Measurements from ENCODE around the gene ANXA2R. TPM values are rescaled to one million over a fixed set of nuclear protein-coding genes. Genes with fewer than 3 reads are reported as not detected.
A peak's percentile ranks its signal among the peaks of the same experiment; 100 is the strongest.
"Not testable (repeated sequence)": the region's sequence is repeated elsewhere in the genome, so short reads cannot be mapped to it uniquely, and the experiment has no call there.

Gene ANXA2R, protein sequence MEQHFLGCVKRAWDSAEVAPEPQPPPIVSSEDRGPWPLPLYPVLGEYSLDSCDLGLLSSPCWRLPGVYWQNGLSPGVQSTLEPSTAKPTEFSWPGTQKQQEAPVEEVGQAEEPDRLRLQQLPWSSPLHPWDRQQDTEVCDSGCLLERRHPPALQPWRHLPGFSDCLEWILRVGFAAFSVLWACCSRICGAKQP
- total RNA-seq (10 to 100 TPM; 33.0 to 44.0 TPM), total RNA-seq (45.8 to 47.4 reads per million in 2 donors)

DNA sequence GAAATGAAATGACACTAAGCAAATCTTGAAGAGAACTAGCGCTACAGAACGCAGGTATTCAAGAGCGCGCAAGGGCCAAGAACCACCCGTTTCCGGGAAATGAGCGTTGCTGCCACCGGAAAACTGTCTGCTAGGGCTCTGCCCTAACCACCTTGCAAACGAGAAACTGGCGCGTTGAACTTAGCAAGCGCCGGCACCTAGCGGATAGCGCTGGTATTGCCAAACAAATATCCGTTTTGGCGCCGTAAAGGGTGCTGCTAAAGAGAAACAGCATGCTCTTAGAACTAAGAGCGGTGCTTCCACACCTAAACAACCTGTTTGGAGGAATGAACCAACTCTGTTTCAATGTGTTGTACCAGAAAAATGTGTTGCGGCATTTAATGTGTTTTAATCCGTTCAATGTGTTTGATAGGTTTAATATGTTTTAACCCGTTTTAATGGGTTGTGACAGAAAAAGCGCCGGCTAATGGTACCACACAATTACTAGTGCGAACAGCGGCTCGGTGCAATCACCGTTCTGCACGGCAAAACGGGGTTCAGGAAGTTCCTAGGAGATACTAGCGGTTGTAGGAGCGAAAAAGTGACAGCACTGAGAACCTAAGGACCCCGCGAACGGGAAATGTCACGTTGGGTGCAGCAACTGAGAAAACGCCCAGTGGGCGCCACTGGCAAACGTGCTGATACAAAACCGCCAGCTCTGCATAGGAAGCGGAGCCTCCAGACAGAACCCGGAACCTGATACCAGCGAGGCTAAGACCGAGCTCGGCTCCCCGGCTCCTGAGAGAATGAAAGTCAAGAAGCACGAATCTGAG lies at the start of gene ANXA2R:
TSS of gene ANXA2R (minus strand) at position 33 of the 812 bp plus-strand sequence. CDS start 273 bp downstream, outside the sequence.
- H3K36me3 Mint-ChIP-seq (ENCODE audit: low read depth) = no peaks in the 10 kb centered on the region
- no peaks in the 10 kb centered on the region for H3K27me3 Mint-ChIP-seq
- H3K4me3 Mint-ChIP-seq = peak within 1 kb of the TSS; percentile 99
- ATAC-seq (peak; percentile 61), DNase-seq (peak; percentile 73 to 90 (median 87))
- peaks cover 35% of the 10 kb centered on the region for H3K4me1 Mint-ChIP-seq
- H3K9me3 ChIP-seq (ENCODE audit: control insufficient read depth, low read length, poor library complexity, severe bottlenecking) = no peaks in the 10 kb centered on the region
- H3K27ac Mint-ChIP-seq = peak within 1 kb of the TSS; percentile 99

DNA sequence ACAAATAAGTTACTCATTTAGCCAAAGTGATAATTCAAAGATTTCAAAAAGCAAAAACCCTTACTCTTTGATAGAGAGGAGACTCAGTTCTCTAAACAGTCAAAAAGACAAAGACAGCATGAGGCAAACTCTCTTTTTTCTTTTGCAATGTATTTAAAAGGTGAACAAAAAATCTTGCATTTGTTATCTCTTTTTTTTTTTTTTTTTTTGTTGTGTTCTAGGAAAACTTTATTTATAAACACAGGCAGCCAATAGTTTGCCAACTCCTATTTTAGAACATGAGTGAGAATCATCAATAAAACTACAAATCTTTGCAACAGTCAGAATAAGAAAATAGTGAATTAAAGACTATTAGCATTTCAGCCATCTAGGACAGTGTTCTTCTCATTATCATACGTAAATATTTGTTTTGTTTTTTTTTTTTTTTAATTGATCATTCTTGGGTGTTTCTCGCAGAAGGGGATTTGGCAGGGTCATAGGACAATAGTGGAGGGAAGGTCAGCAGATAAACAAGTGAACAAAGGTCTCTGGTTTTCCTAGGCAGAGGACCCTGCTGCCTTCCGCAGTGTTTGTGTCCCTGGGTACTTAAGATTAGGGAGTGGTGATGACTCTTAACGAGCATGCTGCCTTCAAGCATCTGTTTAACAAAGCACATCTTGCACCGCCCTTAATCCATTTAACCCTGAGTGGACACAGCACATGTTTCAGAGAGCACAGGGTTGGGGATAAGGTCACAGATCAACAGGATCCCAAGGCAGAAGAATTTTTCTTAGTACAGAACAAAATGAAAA lies 46.2 kb upstream of the ANXA2R start:
- not testable (repeated sequence) for H3K36me3 Mint-ChIP-seq (ENCODE audit: low read depth); H3K4me3 Mint-ChIP-seq; H3K27ac Mint-ChIP-seq; DNase-seq; H3K9me3 ChIP-seq (ENCODE audit: control insufficient read depth, low read length, poor library complexity, severe bottlenecking); ATAC-seq; H3K4me1 Mint-ChIP-seq; H3K27me3 Mint-ChIP-seq

DNA sequence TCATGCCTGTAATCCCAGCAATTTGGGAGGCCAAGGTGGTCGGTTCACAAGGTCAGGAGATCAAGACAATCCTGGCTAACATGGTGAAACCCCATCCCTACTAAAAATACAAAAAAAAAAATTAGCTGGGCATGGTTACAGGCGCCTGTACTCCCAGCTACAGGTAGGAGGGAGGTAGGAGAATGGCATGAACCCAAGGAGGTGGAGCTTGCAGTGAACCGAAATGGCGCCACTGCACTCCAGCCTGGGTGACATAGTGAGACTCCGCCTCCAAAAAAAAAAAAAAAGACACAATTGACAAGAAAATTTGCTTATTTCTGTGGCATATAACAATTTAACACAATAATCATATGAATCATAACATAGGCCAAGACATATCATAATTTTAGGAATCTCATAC lies 45.3 kb upstream of the ANXA2R start:
- H3K27ac Mint-ChIP-seq = no peak overlapping the region
- no peaks in the 10 kb centered on the region for H3K4me1 Mint-ChIP-seq
- no peak overlapping the region for H3K4me3 Mint-ChIP-seq
- ATAC-seq (no peak), DNase-seq (no peak)
- no peaks in the 10 kb centered on the region for H3K27me3 Mint-ChIP-seq
- H3K36me3 Mint-ChIP-seq (ENCODE audit: low read depth) = peaks cover 6% of the 10 kb centered on the region
- no peaks in the 10 kb centered on the region for H3K9me3 ChIP-seq (ENCODE audit: control insufficient read depth, low read length, poor library complexity, severe bottlenecking)

DNA sequence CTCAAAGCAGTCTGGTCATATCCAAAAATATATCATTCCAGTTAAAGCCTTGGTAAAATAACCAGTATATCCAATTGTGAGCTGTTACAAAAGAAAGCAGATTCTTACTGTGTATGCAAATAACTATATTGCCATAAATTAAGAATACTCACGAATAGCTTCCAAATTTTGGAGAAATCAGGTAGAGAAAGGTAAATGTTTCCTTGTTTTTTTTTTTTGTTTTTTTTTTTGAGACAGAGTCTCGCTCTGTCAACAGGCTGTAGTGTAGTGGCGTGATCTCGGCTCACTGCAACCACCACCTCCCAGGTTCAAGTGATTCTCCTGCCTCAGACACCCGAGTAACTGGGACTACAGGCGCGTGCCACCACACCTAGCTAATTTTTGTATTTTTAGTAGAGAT lies 44.3 kb upstream of the ANXA2R start:
- not testable (repeated sequence) for H3K36me3 Mint-ChIP-seq (ENCODE audit: low read depth); ATAC-seq; H3K4me1 Mint-ChIP-seq

DNA sequence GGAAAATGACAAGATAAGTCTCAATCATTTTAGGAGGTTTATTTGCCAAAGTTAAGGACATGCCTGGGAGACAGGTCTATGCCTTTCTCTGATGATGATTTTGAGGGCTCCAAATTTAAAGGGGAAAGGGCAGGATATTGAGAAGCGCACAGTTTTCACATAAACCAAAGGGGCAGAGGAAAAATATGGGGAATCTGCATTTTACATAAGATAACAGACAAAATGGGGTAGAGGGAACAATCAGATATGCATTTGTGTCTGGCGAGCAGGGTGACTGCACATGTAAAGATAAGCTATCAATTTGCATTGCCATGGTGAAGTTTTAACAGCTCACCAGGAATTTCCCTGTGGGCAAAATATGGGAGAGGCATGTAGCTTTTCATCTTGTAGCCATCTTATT lies 41.2 kb upstream of the ANXA2R start:
- H3K27me3 Mint-ChIP-seq; H3K4me3 Mint-ChIP-seq; ATAC-seq; H3K4me1 Mint-ChIP-seq; DNase-seq; H3K27ac Mint-ChIP-seq; H3K9me3 ChIP-seq (ENCODE audit: control insufficient read depth, low read length, poor library complexity, severe bottlenecking); H3K36me3 Mint-ChIP-seq (ENCODE audit: low read depth): not testable (repeated sequence)

More for the DNA sequence above, 44.3 kb upstream of the ANXA2R start:
- H3K27ac Mint-ChIP-seq; H3K4me3 Mint-ChIP-seq; H3K27me3 Mint-ChIP-seq; DNase-seq; H3K9me3 ChIP-seq (ENCODE audit: control insufficient read depth, low read length, poor library complexity, severe bottlenecking): not testable (repeated sequence)

DNA sequence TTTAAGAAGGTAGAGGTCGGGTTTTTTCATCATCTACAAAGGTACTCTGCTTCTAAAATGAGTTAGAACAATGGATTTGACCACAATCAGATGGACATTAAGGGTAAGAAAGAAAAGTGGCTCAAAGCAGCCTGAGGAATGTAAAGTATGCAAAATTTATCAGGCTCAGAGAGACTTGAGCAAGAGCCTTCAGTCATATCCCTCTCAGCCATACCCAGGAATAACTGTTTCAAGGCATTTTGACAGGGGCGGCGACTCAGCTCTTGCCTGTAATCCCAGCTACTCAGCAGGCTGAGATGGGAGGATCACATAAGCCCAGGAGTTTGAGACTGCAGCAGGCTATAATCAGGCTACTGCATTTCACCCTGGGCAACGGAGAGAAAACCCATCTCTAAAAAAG lies 38.8 kb upstream of the ANXA2R start:
- ATAC-seq (no peak), DNase-seq (no peak)
- no peaks in the 10 kb centered on the region for H3K9me3 ChIP-seq (ENCODE audit: control insufficient read depth, low read length, poor library complexity, severe bottlenecking)
- Mint-ChIP-seq H3K27ac (no peak overlapping the region), H3K36me3 (ENCODE audit: low read depth) (peaks cover 12% of the 10 kb centered on the region), H3K4me1 (peaks cover 24% of the 10 kb centered on the region), H3K4me3 (no peak overlapping the region), H3K27me3 (no peaks in the 10 kb centered on the region)

DNA sequence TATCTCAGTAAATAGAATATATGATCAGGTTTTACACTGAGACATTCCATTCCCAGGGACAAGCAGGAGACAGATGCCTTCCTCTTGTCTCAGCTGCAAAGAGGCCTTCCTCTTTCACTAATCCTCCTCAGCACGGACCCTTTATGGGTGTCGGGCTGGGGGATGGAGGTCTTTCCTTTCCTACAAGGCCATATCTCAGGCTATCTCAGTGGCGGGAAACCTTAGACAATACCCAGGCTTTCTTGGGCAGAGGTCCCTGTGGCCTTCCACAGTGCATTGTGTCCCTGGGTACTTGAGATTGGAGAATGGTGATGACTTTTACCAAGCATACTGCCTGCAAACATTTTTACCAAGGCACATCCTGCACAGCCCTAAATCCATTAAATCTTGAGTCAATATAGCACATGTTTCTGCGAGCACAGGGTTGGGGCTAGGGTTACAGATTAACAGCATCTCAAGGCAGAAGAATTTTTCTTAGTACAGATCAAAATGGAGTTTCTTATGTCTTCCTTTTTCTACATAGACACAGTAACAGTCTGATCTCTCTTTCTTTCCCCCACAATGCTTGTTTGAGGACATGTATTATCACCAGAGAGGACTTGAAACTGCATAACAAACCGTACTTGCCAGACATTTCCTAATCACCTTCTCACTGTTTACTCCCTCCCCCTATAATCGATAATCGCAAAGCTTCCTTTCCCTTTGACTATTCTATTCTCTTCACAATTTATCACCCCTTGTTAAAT lies 37.5 kb upstream of the ANXA2R start:
- H3K27ac Mint-ChIP-seq = peak overlapping the region; percentile 56
- H3K4me1 Mint-ChIP-seq = peaks cover 32% of the 10 kb centered on the region
- not testable (repeated sequence) for H3K4me3 Mint-ChIP-seq; H3K9me3 ChIP-seq (ENCODE audit: control insufficient read depth, low read length, poor library complexity, severe bottlenecking); H3K27me3 Mint-ChIP-seq; DNase-seq; ATAC-seq
- peaks cover 12% of the 10 kb centered on the region for H3K36me3 Mint-ChIP-seq (ENCODE audit: low read depth)

DNA sequence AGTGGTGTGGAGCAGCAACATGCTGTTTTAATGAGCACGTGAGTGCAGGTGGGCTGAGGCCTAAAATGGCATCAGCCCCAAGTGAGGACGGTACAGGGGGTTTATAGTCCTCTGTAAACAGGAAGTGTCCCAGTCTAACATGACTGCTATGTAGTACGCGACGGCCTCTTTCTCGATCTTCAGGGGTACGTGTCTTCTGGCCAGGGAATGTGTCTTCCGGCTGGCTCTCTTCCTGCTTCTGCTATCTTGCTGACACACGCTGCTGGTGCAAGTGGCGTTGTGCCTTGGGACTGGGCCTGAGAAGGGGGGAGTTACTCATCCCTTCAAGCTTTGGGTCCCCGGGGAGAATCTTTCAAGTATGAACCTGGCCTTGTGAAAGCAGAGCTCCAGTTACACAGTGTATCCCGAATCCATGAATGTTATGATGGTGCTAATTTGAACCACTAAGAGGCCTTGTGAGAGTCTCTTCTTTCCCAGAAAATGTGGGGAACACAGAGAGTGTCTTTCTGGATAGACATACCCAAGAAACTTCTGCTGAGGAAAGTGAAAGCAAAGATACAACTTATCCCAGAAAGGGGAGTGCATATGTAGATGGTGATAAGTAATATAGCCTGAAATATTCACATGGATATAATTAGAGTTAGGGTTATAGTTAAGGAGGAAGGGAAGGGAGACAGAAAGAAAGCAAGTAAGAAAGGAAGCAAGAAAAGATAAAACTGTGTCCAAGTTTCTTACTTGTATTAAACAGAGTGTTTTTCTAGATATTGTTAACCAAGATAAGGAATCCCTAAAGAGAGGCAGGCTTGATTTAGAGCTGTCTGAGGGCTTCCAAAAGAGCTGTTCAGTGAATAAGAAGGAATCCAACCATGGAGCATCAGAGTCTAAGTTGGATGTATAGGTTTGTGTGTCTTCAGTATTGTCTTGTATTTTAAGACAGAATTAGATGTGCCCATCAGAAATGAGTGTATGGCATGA lies 35.5 kb upstream of the ANXA2R start:
- Mint-ChIP-seq H3K27ac (peak overlapping the region; percentile 84), H3K27me3 (no peaks in the 10 kb centered on the region), H3K36me3 (ENCODE audit: low read depth) (peaks cover 11% of the 10 kb centered on the region), H3K4me3 (no peak overlapping the region), H3K4me1 (peaks cover 39% of the 10 kb centered on the region)
- H3K9me3 ChIP-seq (ENCODE audit: control insufficient read depth, low read length, poor library complexity, severe bottlenecking) = no peaks in the 10 kb centered on the region
- DNase-seq (no peak), ATAC-seq (no peak)

DNA sequence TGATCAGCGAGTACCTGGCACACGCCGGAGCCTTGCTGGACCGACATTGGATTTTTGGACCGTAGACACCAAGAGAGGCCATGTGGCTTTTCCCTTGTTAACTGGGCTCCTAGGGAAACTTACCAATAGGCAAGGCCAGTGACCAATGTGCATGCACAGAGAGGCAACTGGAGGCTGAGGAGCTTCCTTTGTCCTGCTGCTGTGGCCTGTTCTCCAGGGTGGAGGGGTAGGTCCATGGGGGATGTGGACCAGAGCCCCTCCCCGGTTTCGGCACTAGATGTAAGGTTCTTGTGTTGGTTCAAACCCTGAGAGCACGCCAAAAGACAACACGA lies 34.8 kb upstream of the ANXA2R start:
- Mint-ChIP-seq H3K36me3 (ENCODE audit: low read depth) (peaks cover 11% of the 10 kb centered on the region), H3K27ac (peak overlapping the region; percentile 84), H3K4me1 (peaks cover 44% of the 10 kb centered on the region), H3K27me3 (no peaks in the 10 kb centered on the region), H3K4me3 (no peak overlapping the region)
- no peaks in the 10 kb centered on the region for H3K9me3 ChIP-seq (ENCODE audit: control insufficient read depth, low read length, poor library complexity, severe bottlenecking)
- ATAC-seq = no peak
- DNase-seq = no peak

DNA sequence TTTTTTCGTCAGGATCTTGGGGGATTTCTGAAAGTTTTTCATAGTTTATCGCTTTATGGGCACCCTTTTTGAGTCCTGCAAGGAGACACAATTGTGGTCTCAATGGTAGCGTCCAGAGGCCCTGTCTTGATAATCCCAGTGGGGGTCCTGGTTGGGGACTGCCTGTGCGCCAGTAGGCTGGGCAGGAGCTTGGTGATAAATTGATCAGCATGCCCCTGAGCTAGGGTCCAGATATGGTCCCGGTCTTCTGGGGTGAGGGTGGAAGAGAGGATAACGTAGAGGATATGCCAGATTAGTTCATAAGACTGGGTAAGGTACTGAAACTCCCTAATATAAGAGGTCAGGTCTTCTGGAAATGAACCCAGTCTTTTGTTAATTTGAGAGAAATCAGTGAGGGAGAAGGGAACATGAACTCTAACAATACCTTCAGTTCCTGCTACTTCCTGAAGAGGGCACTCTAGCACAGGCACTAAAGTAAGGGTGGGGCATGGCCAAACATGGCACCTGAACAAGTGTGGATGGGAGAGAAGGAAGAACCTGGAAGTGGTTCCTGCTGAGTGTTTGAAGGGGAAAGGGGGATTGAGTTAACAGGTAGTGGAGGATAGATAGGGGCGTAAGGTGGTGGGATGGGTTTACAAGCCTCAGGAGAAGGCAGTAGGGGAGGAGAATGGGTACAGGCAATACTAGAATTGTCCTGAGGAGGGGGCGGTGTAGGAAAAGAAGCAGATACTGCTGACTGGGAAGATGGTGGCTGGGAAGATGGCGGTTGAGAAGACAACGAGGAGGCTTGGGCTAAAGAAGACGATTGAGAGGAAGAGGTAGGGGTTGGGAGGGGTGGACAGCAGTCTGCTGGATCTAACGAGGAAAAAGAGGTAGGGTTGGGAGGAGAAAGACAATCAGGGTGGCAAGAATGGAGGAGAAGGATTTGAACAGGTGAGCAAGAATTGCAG lies 33.8 kb upstream of the ANXA2R start:
- Mint-ChIP-seq H3K4me1 (peaks cover 49% of the 10 kb centered on the region), H3K4me3 (peak overlapping the region; percentile 2), H3K27ac (peak overlapping the region; percentile 61), H3K27me3 (no peaks in the 10 kb centered on the region), H3K36me3 (ENCODE audit: low read depth) (peaks cover 11% of the 10 kb centered on the region)
- ATAC-seq = peak; percentile 78
- no peaks in the 10 kb centered on the region for H3K9me3 ChIP-seq (ENCODE audit: control insufficient read depth, low read length, poor library complexity, severe bottlenecking)
- DNase-seq = peak in 2 of 3 donors; percentile 13 to 42

DNA sequence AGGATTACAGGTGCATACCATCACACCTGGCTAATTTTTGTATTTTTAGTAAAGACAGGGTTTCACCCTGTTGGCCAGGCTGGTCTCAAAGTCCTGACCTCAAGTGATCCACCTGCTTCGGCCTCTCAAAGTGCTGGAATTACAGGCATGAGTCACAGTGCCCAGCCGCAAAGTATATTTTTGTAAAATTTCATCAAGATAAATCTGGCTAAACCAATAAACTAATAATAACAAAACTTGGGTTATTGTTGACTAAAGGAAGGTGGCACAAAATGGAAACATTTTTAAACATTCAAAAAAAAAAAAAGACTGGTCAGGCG lies 29.2 kb upstream of the ANXA2R start:
- H3K27me3 Mint-ChIP-seq; H3K36me3 Mint-ChIP-seq (ENCODE audit: low read depth); DNase-seq; H3K4me3 Mint-ChIP-seq; ATAC-seq; H3K9me3 ChIP-seq (ENCODE audit: control insufficient read depth, low read length, poor library complexity, severe bottlenecking): not testable (repeated sequence)
- Mint-ChIP-seq H3K4me1 (peaks cover 50% of the 10 kb centered on the region), H3K27ac (peak overlapping the region; percentile 99)

All from T-helper 17 cell (primary cell).